HCT116 (cell line): ENCODE measurements around the gene SUSD4. TPM values are rescaled to one million over a fixed set of nuclear protein-coding genes. Genes with fewer than 3 reads are reported as not detected.

Experiments
- ATAC-seq: fragments of 200-7000 bp; cut with Tn5 transposase; 2 replicates; pipeline ENCODE4 v1.9.1; 2020; ENCODE audit warnings: mild to moderate bottlenecking, moderate library complexity
- BruUV-seq: library from RNA; stranded (reverse); fragments of 400-500 nt; replicated peaks from 2 replicates; lab custom pipeline; 2021; lab: Mats Ljungman, UMichigan
- CTCF ChIA-PET: fragments of 300-600 bp; sonication (Branson Sonifier 250); formaldehyde crosslinking; loops from one replicate; lab custom pipeline; 2021; ENCODE audit warnings: antibody characterized with exemption; lab: Charles Lee
- POLR2A ChIA-PET: fragments of 300-600, 350-600 bp; sonication (Branson Sonifier 250); formaldehyde crosslinking; loops from one replicate; lab custom pipeline; 2021; ENCODE audit warnings: antibody characterized with exemption; lab: Charles Lee
- RAD21 ChIA-PET, 2 experiments: fragments of 300-600 bp; sonication (Branson Sonifier 250); formaldehyde crosslinking; loops; one replicate each; lab custom pipeline; 2023; ENCODE audit warnings: low total read pairs in 2 of 2; ENCODE audit not compliant: uncharacterized antibody in 2 of 2, unreplicated experiment in 2 of 2, low non-redundant PET in 1 of 2; lab: Charles Lee
- DNase-seq: peaks from one replicate; pipeline ENCODE4 v3.0.0-alpha.2; 2010; ENCODE audit warnings: low read depth, low spot score
- H2AFZ ChIP-seq: fragments of 200-600 bp; shearing (Covaris generic), sonication (generic); 2 replicates; pipeline ENCODE4 v1.6.1; 2017; ENCODE audit warnings: low read depth, mixed run types, mixed read lengths, antibody characterized with exemption, low read length; ENCODE audit not compliant: poor library complexity, severe bottlenecking
- H3K27ac ChIP-seq: 2 replicates; pipeline ENCODE4 v1.5.1; 2012; ENCODE audit warnings: low read depth, low read length
- H3K27me3 ChIP-seq: fragments of 200-600 bp; sonication (generic); 2 replicates; pipeline ENCODE4 v1.6.1; 2016; ENCODE audit warnings: mixed run types, low read length, mixed read lengths; ENCODE audit not compliant: insufficient read depth
- H3K36me3 ChIP-seq, 2 experiments: fragments of 200-500 bp in 1 of 2; fragments of 200-600 bp in 1 of 2; sonication (Bioruptor generic) in 1 of 2; sonication (generic) in 1 of 2; 2 replicates each; pipeline versions ENCODE4 v1.5.1 to v1.6.1; 2014 to 2016; ENCODE audit warnings: low read length in 2 of 2, inconsistent platforms in 1 of 2, mixed read lengths in 1 of 2, mixed run types in 1 of 2; ENCODE audit not compliant: insufficient read depth in 2 of 2, control insufficient read depth in 1 of 2
- H3K4me1 ChIP-seq, 2 experiments: fragments of 200-600 bp in 1 of 2; sonication (generic) in 1 of 2; 2 replicates each; pipeline versions ENCODE4 v1.5.1 to v1.6.1; 2012 to 2017; ENCODE audit warnings: low read length in 2 of 2, inconsistent platforms in 1 of 2, mild to moderate bottlenecking in 1 of 2, mixed read lengths in 1 of 2, mixed run types in 1 of 2, moderate library complexity in 1 of 2; ENCODE audit not compliant: insufficient read depth in 2 of 2, control insufficient read depth in 1 of 2
- H3K4me2 ChIP-seq: fragments of 200-600 bp; sonication (generic); 2 replicates; pipeline ENCODE4 v1.6.1; 2017; ENCODE audit warnings: mixed run types, low read length, mixed read lengths
- H3K4me3 ChIP-seq, 2 experiments: fragments of 200-600 bp in 1 of 2; sonication (generic) in 1 of 2; replicated peaks in 1 of 2; 2 replicates each; pipeline ENCODE4 v1.5.1; 2011 to 2016; ENCODE audit warnings: low read length in 2 of 2, control low read depth in 1 of 2, low read depth in 1 of 2, mild to moderate bottlenecking in 1 of 2, mixed read lengths in 1 of 2, mixed run types in 1 of 2
- H3K79me2 ChIP-seq: fragments of 200-600 bp; sonication (generic); 2 replicates; pipeline ENCODE4 v1.6.1; 2017; ENCODE audit warnings: mild to moderate bottlenecking, mixed run types, low read length, moderate library complexity, mixed read lengths; ENCODE audit not compliant: insufficient read depth
- H3K9ac ChIP-seq: fragments of 200-600 bp; sonication (generic); 2 replicates; pipeline ENCODE4 v1.6.1; 2016; ENCODE audit warnings: low read length, mixed read lengths
- H3K9me2 ChIP-seq: fragments of 200-600 bp; sonication (generic), shearing (Covaris generic); 2 replicates; pipeline ENCODE4 v1.6.1; 2017; ENCODE audit warnings: mixed run types, mild to moderate bottlenecking, moderate library complexity; ENCODE audit not compliant: insufficient read depth
- H3K9me3 ChIP-seq, 2 experiments: fragments of 200-500 bp in 1 of 2; fragments of 200-600 bp in 1 of 2; sonication (Bioruptor generic) in 1 of 2; sonication (generic) in 1 of 2; 2 replicates each; pipeline ENCODE4 v1.6.1; 2014 to 2017; ENCODE audit warnings: low read length in 2 of 2, mixed read lengths in 2 of 2, inconsistent platforms in 1 of 2, low read depth in 1 of 2, mild to moderate bottlenecking in 1 of 2, mixed run types in 1 of 2, moderate library complexity in 1 of 2; ENCODE audit not compliant: control insufficient read depth in 1 of 2, insufficient read depth in 1 of 2
- H4K20me1 ChIP-seq: fragments of 200-600 bp; sonication (generic), shearing (Covaris generic); 2 replicates; pipeline ENCODE4 v1.6.1; 2017; ENCODE audit warnings: mixed run types, mild to moderate bottlenecking, moderate library complexity; ENCODE audit not compliant: insufficient read depth
- CTCF ChIP-seq, 3 experiments: fragments of 200-600 bp in 1 of 3; sonication (generic) in 1 of 3; IDR thresholded peaks in 2 of 3; conservative IDR thresholded peaks in 1 of 3; 2 replicates each; pipeline ENCODE4 v1.5.1; 2012 to 2017; ENCODE audit warnings: low read depth in 2 of 3, low read length in 2 of 3, antibody characterized with exemption in 1 of 3, borderline replicate concordance in 1 of 3, control low read depth in 1 of 3, mild to moderate bottlenecking in 1 of 3, mixed read lengths in 1 of 3, mixed run types in 1 of 3, moderate library complexity in 1 of 3; ENCODE audit not compliant: insufficient read depth in 1 of 3
- POLR2A ChIP-seq: IDR thresholded peaks from 2 replicates; pipeline ENCODE4 v1.7.0; 2011; ENCODE audit warnings: borderline replicate concordance; ENCODE audit not compliant: insufficient read depth, insufficient read length; ENCODE audit errors: extremely low read depth
- POLR2AphosphoS5 ChIP-seq: IDR thresholded peaks from 2 replicates; pipeline ENCODE4 v1.6.1; 2011; ENCODE audit warnings: mild to moderate bottlenecking, low read depth, low read length, moderate library complexity
- RAD21 ChIP-seq: IDR thresholded peaks from 2 replicates; pipeline ENCODE4 v1.6.1; 2012; ENCODE audit warnings: low read depth, mild to moderate bottlenecking
- intact Hi-C: fragments of 100-400 bp; cut with micrococcal nuclease; formaldehyde crosslinking; loops from 2 replicates; pipeline ENCODE4 v1.10.0; 2022
- total RNA-seq: library from RNA; stranded (reverse); gene quantifications from one replicate; pipeline ENCODE4 v1.2.1, GENCODE V29; 2021; ENCODE audit not compliant: unreplicated experiment

The SUSD4 gene
- total RNA-seq, 1 experiment from 2014 or later, result 0.59 TPM

GRCh38 chr1:223183268-223183862 is 180.6 kb downstream of the SUSD4 start:
- ATAC-seq, result no peak

More at GRCh38 chr1:223183268-223183862, 180.6 kb downstream of the SUSD4 start:
- TF ChIP-seq POLR2AphosphoS5 (no peak), POLR2A (no peak), CTCF (IDR thresholded peaks at IDR 0.05 in 2 of 3, conservative IDR thresholded peaks at IDR 0.05 in 1 of 3; ENCODE audit: borderline replicate concordance in 1 of 3, insufficient read depth in 1 of 3, low read depth in 2 of 3, low read length in 2 of 3) (no peak), RAD21 (no peak)
- H3K27ac ChIP-seq, result no peak overlapping the region
- H3K4me1 ChIP-seq, result no peaks in the 10 kb centered on the region
- no peaks in the 10 kb centered on the region for H3K9me3 ChIP-seq
- no peaks in the 10 kb centered on the region for H3K9me2 ChIP-seq
- RAD21 ChIA-PET, result no interaction called here
- no peaks in the 10 kb centered on the region for H4K20me1 ChIP-seq
- peaks cover 39% of the 10 kb centered on the region for H3K27me3 ChIP-seq
- no peak for DNase-seq
- intact Hi-C loops, result no loop called here
- no peak overlapping the region for H2AFZ ChIP-seq
- POLR2A ChIA-PET, result no interaction called here
- no peaks in the 10 kb centered on the region for H3K36me3 ChIP-seq
- no TSS peak for BruUV-seq
- no peak overlapping the region for H3K4me3 ChIP-seq
- no peaks in the 10 kb centered on the region for H3K79me2 ChIP-seq
- H3K4me2 ChIP-seq, result no peak overlapping the region
- CTCF ChIA-PET, result no interaction called here
- H3K9ac ChIP-seq, result no peak overlapping the region
